ENCODE measurements around the gene LIPG. TPM values are rescaled to one million over a fixed set of nuclear protein-coding genes. Genes with fewer than 3 reads are reported as not detected.

LIPG gene
- total and polyA plus RNA-seq, 10 donors = 0.11 to 2.7 (median 0.35) TPM; not detected in 3

DNA sequence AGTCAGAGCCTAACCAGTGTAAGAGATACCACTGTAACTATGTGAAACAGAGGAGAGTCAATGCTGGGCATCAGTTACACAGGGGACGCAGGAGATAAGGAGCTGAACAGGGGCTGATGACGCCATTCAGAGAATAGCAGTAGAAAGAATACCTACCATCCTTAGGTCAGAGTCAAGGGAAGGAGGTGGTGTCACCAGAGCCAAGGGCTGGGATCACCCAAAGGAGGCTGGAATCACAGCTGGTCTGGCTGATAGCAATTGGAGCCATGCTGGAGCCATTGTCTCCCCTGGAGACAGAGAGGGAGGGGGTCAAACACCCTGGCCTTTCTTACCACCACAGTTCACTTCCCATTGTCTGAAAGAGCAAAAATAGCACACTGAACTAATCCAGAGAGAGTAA, 37.5 kb upstream of the LIPG start:
- no peaks in the 10 kb centered on the region for H3K9me3 ChIP-seq
- peaks cover 0 to 5% (median 0%) of the 10 kb centered on the region in 7 donors for H3K27me3 ChIP-seq (replicated peaks in 1 of 7)
- H3K36me3 ChIP-seq = no peaks in the 10 kb centered on the region
- WGBS, 5 donors = 78 to 98% (median 94%) methylated on average over 2 of the region's 2 CpGs
- DNase-seq = peak; percentile 13
- H3K27ac ChIP-seq = no peak overlapping the region
- H3K4me3 ChIP-seq = no peak overlapping the region
- intact Hi-C loops (cut with DNase I; ENCODE audit: low total_unique reads) = no loop called here
- no peak for TF ChIP-seq POLR2AphosphoS5 (IDR thresholded peaks at IDR 0.05)
- no peak for TF ChIP-seq POLR2A (IDR thresholded peaks at IDR 0.05)
- TF ChIP-seq, protein P1, sequence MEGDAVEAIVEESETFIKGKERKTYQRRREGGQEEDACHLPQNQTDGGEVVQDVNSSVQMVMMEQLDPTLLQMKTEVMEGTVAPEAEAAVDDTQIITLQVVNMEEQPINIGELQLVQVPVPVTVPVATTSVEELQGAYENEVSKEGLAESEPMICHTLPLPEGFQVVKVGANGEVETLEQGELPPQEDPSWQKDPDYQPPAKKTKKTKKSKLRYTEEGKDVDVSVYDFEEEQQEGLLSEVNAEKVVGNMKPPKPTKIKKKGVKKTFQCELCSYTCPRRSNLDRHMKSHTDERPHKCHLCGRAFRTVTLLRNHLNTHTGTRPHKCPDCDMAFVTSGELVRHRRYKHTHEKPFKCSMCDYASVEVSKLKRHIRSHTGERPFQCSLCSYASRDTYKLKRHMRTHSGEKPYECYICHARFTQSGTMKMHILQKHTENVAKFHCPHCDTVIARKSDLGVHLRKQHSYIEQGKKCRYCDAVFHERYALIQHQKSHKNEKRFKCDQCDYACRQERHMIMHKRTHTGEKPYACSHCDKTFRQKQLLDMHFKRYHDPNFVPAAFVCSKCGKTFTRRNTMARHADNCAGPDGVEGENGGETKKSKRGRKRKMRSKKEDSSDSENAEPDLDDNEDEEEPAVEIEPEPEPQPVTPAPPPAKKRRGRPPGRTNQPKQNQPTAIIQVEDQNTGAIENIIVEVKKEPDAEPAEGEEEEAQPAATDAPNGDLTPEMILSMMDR (IDR thresholded peaks at IDR 0.05 in 8 of 11, conservative IDR thresholded peaks at IDR 0.05 in 3 of 11) = no peak
- H3K4me1 ChIP-seq = no peaks in the 10 kb centered on the region

DNA sequence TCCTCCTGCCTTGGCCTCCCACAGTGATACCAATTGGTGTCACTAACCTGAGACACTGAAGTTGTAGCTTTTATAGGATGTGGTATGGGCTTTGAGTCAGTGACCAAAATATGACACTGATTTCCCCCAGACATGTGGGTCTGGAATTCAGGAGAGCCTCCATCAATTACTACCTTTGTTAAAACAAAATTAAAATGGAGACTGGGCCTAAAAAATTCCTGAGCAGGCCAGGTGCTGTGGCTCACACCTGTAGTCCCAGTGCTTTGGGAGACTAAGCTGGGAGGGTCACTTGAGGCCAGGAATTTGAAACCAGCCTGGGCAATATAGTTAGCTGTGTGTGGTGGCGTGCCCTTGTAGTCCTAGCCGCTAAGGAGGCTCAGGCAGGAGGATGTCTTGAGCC, 36.9 kb upstream of the LIPG start:
- Histone ChIP-seq H3K36me3 (no peaks in the 10 kb centered on the region), H3K27me3 (replicated peaks in 1 of 7) (peaks cover 0 to 5% (median 0%) of the 10 kb centered on the region in 7 donors), H3K9me3 (no peaks in the 10 kb centered on the region), H3K27ac (no peak overlapping the region), H3K4me3 (no peak overlapping the region), H3K4me1 (no peaks in the 10 kb centered on the region)
- no peak for TF ChIP-seq POLR2A (IDR thresholded peaks at IDR 0.05)
- TF ChIP-seq POLR2AphosphoS5 (IDR thresholded peaks at IDR 0.05) = no peak
- TF ChIP-seq, protein P1 (IDR thresholded peaks at IDR 0.05 in 8 of 11, conservative IDR thresholded peaks at IDR 0.05 in 3 of 11) = no peak
- peak; percentile 43 for DNase-seq
- WGBS, 5 donors = 89 to 100% (median 98%) methylated on average over 2 of the region's 2 CpGs
- intact Hi-C loops (cut with DNase I; ENCODE audit: low total_unique reads) = no loop called here

DNA sequence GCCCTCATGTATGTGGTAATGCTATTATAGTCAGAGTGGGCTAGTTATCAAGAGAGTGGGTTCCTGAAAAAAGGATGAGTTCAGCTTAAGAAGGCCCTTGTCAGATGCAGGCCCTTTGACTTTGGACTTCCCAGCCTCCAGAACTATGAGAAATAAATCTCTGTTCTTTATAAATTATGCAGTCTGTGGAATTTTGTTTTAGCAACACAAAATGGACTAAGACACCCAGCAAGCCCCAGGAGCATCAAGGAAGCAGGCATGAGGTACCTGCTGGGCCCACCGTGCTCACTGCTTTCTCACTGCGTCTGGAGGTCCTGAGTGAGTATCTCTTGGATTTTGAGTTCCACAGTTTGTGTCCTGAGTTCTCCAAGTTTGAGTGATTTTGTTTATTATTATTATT, 35.9 kb upstream of the LIPG start:
- Histone ChIP-seq H3K36me3 (no peaks in the 10 kb centered on the region), H3K9me3 (no peaks in the 10 kb centered on the region), H3K27ac (no peak overlapping the region), H3K4me1 (no peaks in the 10 kb centered on the region), H3K4me3 (no peak overlapping the region), H3K27me3 (replicated peaks in 1 of 7) (peaks cover 0 to 5% (median 0%) of the 10 kb centered on the region in 7 donors)
- TF ChIP-seq POLR2AphosphoS5 (IDR thresholded peaks at IDR 0.05) (no peak), POLR2A (IDR thresholded peaks at IDR 0.05) (no peak)
- TF ChIP-seq, protein P1 (IDR thresholded peaks at IDR 0.05 in 8 of 11, conservative IDR thresholded peaks at IDR 0.05 in 3 of 11) = no peak
- intact Hi-C loops (cut with DNase I; ENCODE audit: low total_unique reads) = no loop called here
- peak; percentile 13 for DNase-seq
- WGBS, 5 donors = 83 to 98% (median 95%) methylated on average over 2 of the region's 2 CpGs

DNA sequence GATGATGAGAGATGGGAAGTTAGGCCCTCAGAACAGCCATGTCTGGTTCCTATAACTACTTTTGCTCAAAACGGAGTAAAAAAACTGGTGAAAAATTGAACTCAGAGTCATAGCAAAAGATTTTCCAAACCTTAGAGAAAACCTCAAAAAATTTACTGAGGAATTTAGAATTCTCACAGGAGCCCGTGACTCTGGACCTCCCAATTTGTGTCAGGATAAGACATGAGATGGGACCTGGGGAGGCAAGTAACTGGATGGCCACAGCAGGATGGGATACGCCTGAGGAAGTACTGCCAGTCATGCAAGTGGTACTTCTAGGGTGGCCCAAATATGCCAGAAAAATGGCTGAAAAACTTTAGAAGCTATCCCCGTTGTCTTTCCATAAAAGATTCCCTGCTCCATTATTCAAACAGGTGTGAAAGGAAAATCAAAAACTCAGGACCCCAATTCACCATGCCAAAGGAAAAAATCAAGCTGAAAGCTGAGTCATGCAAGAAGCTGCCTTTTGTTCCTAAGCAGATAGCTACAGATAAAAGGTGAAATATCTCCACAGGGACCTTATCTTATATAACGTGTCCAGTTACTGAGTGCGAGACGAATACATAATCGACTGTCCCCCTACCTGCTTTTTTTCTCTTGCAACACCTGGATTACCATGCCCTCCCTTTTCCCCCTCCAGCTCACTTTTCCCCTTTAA, 34.1 kb upstream of the LIPG start:
- intact Hi-C loops (cut with DNase I; ENCODE audit: low total_unique reads) = no loop called here
- 61 to 74% (median 65%) methylated on average over 8 of the region's 8 CpGs for WGBS, 5 donors
- H3K9me3 ChIP-seq = no peaks in the 10 kb centered on the region
- H3K4me3 ChIP-seq = no peak overlapping the region
- H3K36me3 ChIP-seq = no peaks in the 10 kb centered on the region
- TF ChIP-seq POLR2A (IDR thresholded peaks at IDR 0.05) (no peak), POLR2AphosphoS5 (IDR thresholded peaks at IDR 0.05) (no peak)
- TF ChIP-seq, protein P1 (IDR thresholded peaks at IDR 0.05 in 8 of 11, conservative IDR thresholded peaks at IDR 0.05 in 3 of 11) = no peak
- no peaks in the 10 kb centered on the region for H3K4me1 ChIP-seq
- no peak overlapping the region for H3K27ac ChIP-seq
- DNase-seq = no peak
- peaks cover 0 to 5% (median 0%) of the 10 kb centered on the region in 7 donors for H3K27me3 ChIP-seq (replicated peaks in 1 of 7)
